ENCODE results near the gene REV1. TPM values are rescaled to one million over a fixed set of nuclear protein-coding genes. Genes with fewer than 3 reads are reported as not detected.

The REV1 gene
- total RNA-seq, 1 experiment from 2014 or later, result 34.3 TPM

DNA sequence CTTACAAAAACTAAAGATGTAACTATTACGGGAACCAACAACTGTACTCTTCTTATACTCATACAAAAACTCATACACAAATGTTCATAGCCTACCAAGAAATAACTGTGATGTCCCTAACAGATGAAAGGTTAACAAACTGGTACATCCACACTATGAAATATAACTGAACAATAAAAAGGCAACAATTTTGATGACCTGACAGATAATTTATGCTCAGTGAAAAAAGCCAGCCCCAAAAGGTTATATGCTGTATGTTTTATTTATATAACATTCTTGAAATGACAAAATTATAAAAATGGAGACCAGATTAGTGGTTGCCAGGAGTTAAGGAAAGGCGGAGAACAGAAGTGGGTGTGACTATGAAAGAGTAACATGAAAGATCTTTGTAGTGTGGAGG is 31.3 kb downstream of the REV1 start:
- Histone ChIP-seq H3K9me2 (ENCODE audit: insufficient read depth) (no peaks in the 10 kb centered on the region), H3K4me1 (ENCODE audit: control insufficient read depth in 1 of 2, insufficient read depth in 2 of 2, low read length in 2 of 2) (no peaks in the 10 kb centered on the region), H2AFZ (ENCODE audit: low read depth, low read length, poor library complexity, severe bottlenecking) (no peak overlapping the region), H3K4me3 (replicated peaks in 1 of 2; ENCODE audit: low read depth in 1 of 2, low read length in 2 of 2) (no peak overlapping the region), H3K79me2 (ENCODE audit: insufficient read depth, low read length) (peaks cover 72% of the 10 kb centered on the region), H3K27ac (ENCODE audit: low read depth, low read length) (no peak overlapping the region), H3K9ac (ENCODE audit: low read length) (no peak overlapping the region), H3K9me3 (ENCODE audit: control insufficient read depth in 1 of 2, insufficient read depth in 1 of 2, low read depth in 1 of 2, low read length in 2 of 2) (no peaks in the 10 kb centered on the region; a peak in 1 of 4 replicates), H3K27me3 (ENCODE audit: insufficient read depth, low read length) (no peaks in the 10 kb centered on the region), H4K20me1 (ENCODE audit: insufficient read depth) (peaks cover 5% of the 10 kb centered on the region; the same call in 1 of the 2 replicates), H3K4me2 (ENCODE audit: low read length) (no peak overlapping the region), H3K36me3 (ENCODE audit: control insufficient read depth in 1 of 2, insufficient read depth in 2 of 2, low read length in 2 of 2) (peaks cover 2 to 49% of the 10 kb centered on the region in 2 experiments)
- no peak for DNase-seq (ENCODE audit: low read depth, low spot score)
- ChIA-PET CTCF (no interaction called here), RAD21 (ENCODE audit: low non-redundant PET in 1 of 2, low total read pairs in 2 of 2, uncharacterized antibody in 2 of 2, unreplicated experiment in 2 of 2) (no interaction called here), POLR2A (no interaction called here)
- no TSS peak for BruUV-seq (replicated peaks)
- no peak for ATAC-seq
- TF ChIP-seq, protein P1, sequence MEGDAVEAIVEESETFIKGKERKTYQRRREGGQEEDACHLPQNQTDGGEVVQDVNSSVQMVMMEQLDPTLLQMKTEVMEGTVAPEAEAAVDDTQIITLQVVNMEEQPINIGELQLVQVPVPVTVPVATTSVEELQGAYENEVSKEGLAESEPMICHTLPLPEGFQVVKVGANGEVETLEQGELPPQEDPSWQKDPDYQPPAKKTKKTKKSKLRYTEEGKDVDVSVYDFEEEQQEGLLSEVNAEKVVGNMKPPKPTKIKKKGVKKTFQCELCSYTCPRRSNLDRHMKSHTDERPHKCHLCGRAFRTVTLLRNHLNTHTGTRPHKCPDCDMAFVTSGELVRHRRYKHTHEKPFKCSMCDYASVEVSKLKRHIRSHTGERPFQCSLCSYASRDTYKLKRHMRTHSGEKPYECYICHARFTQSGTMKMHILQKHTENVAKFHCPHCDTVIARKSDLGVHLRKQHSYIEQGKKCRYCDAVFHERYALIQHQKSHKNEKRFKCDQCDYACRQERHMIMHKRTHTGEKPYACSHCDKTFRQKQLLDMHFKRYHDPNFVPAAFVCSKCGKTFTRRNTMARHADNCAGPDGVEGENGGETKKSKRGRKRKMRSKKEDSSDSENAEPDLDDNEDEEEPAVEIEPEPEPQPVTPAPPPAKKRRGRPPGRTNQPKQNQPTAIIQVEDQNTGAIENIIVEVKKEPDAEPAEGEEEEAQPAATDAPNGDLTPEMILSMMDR (IDR thresholded peaks at IDR 0.05 in 2 of 3, conservative IDR thresholded peaks at IDR 0.05 in 1 of 3; ENCODE audit: borderline replicate concordance in 1 of 3, insufficient read depth in 1 of 3, low read depth in 2 of 3, low read length in 2 of 3), result no peak
- intact Hi-C loops (cut with micrococcal nuclease), result no loop called here

DNA sequence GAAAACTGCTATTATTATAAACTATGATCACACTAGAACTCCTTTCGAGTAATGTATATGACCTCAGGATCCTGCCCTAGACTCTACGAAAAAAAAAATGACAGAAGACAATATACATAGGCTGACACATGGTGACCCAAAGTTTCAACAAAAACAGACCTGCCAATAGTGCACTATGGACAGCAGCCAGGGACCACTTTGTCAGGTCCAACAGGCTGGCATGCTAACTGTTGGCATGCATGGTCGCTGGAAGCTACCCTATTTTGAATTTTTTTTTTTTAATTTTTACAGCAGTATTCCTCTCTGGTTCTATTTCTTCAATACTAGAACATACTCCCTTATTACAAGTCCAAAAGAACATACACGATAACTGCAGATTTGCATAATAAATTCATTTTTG is 38.1 kb downstream of the REV1 start:
- no peaks in the 10 kb centered on the region for H3K27me3 ChIP-seq (ENCODE audit: insufficient read depth, low read length)
- peaks cover 78% of the 10 kb centered on the region for H3K79me2 ChIP-seq (ENCODE audit: insufficient read depth, low read length)
- intact Hi-C loops (cut with micrococcal nuclease), result no loop called here
- no peak overlapping the region for H3K9ac ChIP-seq (ENCODE audit: low read length)
- no TSS peak for BruUV-seq (replicated peaks)
- H3K27ac ChIP-seq (ENCODE audit: low read depth, low read length), result no peak overlapping the region
- H4K20me1 ChIP-seq (ENCODE audit: insufficient read depth), result 0 out of 2 replicates have a peak, but pooled peaks cover 5% of the 10 kb centered on the region
- no peak overlapping the region for H2AFZ ChIP-seq (ENCODE audit: low read depth, low read length, poor library complexity, severe bottlenecking)
- no peak overlapping the region for H3K4me2 ChIP-seq (ENCODE audit: low read length)
- peaks cover 6 to 16% of the 10 kb centered on the region in 2 experiments; a peak in 2 of 4 replicates for H3K36me3 ChIP-seq (ENCODE audit: control insufficient read depth in 1 of 2, insufficient read depth in 2 of 2, low read length in 2 of 2)
- DNase-seq (ENCODE audit: low read depth, low spot score), result no peak
- H3K9me3 ChIP-seq (ENCODE audit: control insufficient read depth in 1 of 2, insufficient read depth in 1 of 2, low read depth in 1 of 2, low read length in 2 of 2), result no peaks in the 10 kb centered on the region
- TF ChIP-seq POLR2AphosphoS5 (IDR thresholded peaks at IDR 0.05; ENCODE audit: low read depth, low read length) (no peak), TCF7L2 (IDR thresholded peaks at IDR 0.05; ENCODE audit: borderline replicate concordance, extremely low read depth, insufficient read depth, insufficient read length) (no peak), ZFX (IDR thresholded peaks at IDR 0.05) (no peak), JUND (IDR thresholded peaks at IDR 0.05) (no peak), SP1 (IDR thresholded peaks at IDR 0.05; ENCODE audit: low read depth) (no peak), CEBPB (IDR thresholded peaks at IDR 0.05; ENCODE audit: low read depth) (no peak)
- TF ChIP-seq, protein P2, sequence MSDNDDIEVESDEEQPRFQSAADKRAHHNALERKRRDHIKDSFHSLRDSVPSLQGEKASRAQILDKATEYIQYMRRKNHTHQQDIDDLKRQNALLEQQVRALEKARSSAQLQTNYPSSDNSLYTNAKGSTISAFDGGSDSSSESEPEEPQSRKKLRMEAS (IDR thresholded peaks at IDR 0.05), result no peak
- RAD21 ChIA-PET (ENCODE audit: low non-redundant PET in 1 of 2, low total read pairs in 2 of 2, uncharacterized antibody in 2 of 2, unreplicated experiment in 2 of 2), result no interaction called here
- CTCF ChIA-PET, result no interaction called here
- H3K4me3 ChIP-seq (replicated peaks in 1 of 2; ENCODE audit: low read depth in 1 of 2, low read length in 2 of 2), result no peak overlapping the region
- no peaks in the 10 kb centered on the region for H3K9me2 ChIP-seq (ENCODE audit: insufficient read depth)
- POLR2A ChIA-PET, result no interaction called here
- peaks cover 0 to 6% of the 10 kb centered on the region in 2 experiments; a peak in 1 of 4 replicates for H3K4me1 ChIP-seq (ENCODE audit: control insufficient read depth in 1 of 2, insufficient read depth in 2 of 2, low read length in 2 of 2)
- no peak for ATAC-seq
